ENCODE results near the gene MERTK.
"Not testable (repeated sequence)": the region's sequence is repeated elsewhere in the genome, so short reads cannot be mapped to it uniquely, and the experiment has no call there.

Gene MERTK

GRCh38 chr2:112048236-112048592, 149.8 kb downstream of the MERTK start:
- no peak for DNase-seq

- no peak for DNase-seq
These were observed 150.5 kb downstream of the MERTK start for GRCh38 chr2:112048887-112049286.

GRCh38 chr2:112050316-112050715, 151.9 kb downstream of the MERTK start:
- DNase-seq: no peak

GRCh38 chr2:112053917-112054846, 155.8 kb downstream of the MERTK start:
- DNase-seq: peak; percentile 97

- DNase-seq: peak; percentile 97
These were observed 156.7 kb downstream of the MERTK start, which contains the start of gene TMEM87B for GRCh38 chr2:112054847-112055729. Gene TMEM87B, plus strand, starts transcription at chr2:112055269. Its CDS starts 323 bp downstream, at chr2:112055592.

GRCh38 chr2:112055730-112056625, 157.6 kb downstream of the MERTK start:
- DNase-seq: peak; percentile 70

GRCh38 chr2:112056626-112056987, 158.2 kb downstream of the MERTK start:
- no peak for DNase-seq

- DNase-seq: no peak
These were observed 161.3 kb downstream of the MERTK start for GRCh38 chr2:112059671-112060070.

GRCh38 chr2:112061299-112061698, 162.9 kb downstream of the MERTK start:
- DNase-seq: no peak

GRCh38 chr2:112061840-112062239, 163.4 kb downstream of the MERTK start:
- no peak for DNase-seq

- DNase-seq: no peak
These were observed 164.5 kb downstream of the MERTK start for GRCh38 chr2:112062894-112063293.

- no peak for DNase-seq
These were observed 167.1 kb downstream of the MERTK start for GRCh38 chr2:112065486-112065885.

GRCh38 chr2:112065966-112066365, 167.6 kb downstream of the MERTK start:
- no peak for DNase-seq

- not testable (repeated sequence) for DNase-seq
These were observed 171.4 kb downstream of the MERTK start for GRCh38 chr2:112069794-112070193.

GRCh38 chr2:112073875-112074274, 175.5 kb downstream of the MERTK start:
- DNase-seq: no peak

GRCh38 chr2:112074506-112074905, 176.1 kb downstream of the MERTK start:
- DNase-seq: no peak

- no peak for DNase-seq
These were observed 177.3 kb downstream of the MERTK start for GRCh38 chr2:112075490-112076260.

GRCh38 chr2:112077814-112078213, 179.4 kb downstream of the MERTK start:
- DNase-seq: no peak

Data from activated CD8-positive, alpha-beta memory T cell treated with anti-CD3 and anti-CD28 coated beads, Interleukin-2, amount 50 U/mL, for 48 hours (primary cell).